ENCODE data around the gene ABCF2. TPM values are rescaled to one million over a fixed set of nuclear protein-coding genes. Genes with fewer than 3 reads are reported as not detected.

The ABCF2 gene
- total RNA-seq, 2 experiments from 2014 or later = 41.1 to 41.2 TPM

DNA sequence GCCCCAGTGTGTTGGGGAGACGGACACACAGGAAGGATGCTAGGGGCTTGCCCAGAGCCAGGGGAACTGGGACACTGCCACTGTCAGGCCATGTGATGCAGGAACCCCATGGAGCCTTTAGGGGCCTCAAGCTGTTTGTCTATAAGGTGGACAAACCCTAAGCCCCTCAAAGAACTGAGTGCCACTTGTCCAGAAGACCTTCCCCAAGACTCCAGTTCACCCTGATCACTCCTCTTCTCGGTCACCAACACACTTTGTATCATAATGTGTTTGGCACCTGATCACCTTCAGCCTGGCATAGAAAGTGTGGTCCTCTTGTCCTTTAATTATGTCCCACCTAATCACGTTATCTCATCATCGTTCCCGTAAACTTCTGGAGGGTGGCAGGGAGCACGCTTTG is 17.4 kb downstream of the ABCF2 start:
- CTCF ChIA-PET = no interaction called here
- Mint-ChIP-seq H3K27me3 (no peaks in the 10 kb centered on the region), H3K36me3 (peaks cover 14% of the 10 kb centered on the region), H3K4me3 (no peak overlapping the region), H3K27ac (no peak overlapping the region), H3K4me1 (ENCODE audit: low read depth) (peaks cover 26% of the 10 kb centered on the region), H3K9me3 (no peaks in the 10 kb centered on the region)
- no peak for DNase-seq
- POLR2A ChIA-PET = no interaction called here
- intact Hi-C loops (cut with micrococcal nuclease) = no loop called here

GRCh38 chr7:151208253-151208862 is 18.6 kb downstream of the ABCF2 start:
- intact Hi-C loops (cut with micrococcal nuclease) = no loop called here
- H3K27me3 Mint-ChIP-seq = no peaks in the 10 kb centered on the region
- CTCF ChIA-PET = interaction anchor here (0.8 to 1.0 kb wide), 2 partner anchors 36 to 142 kb away, joined by 3 to 4 read pairs; no protein-coding TSS in a partner anchor
- peaks cover 26% of the 10 kb centered on the region for H3K4me1 Mint-ChIP-seq (ENCODE audit: low read depth)
- no peak overlapping the region for H3K27ac Mint-ChIP-seq
- peaks cover 6% of the 10 kb centered on the region for H3K36me3 Mint-ChIP-seq
- POLR2A ChIA-PET = no interaction called here
- DNase-seq = no peak
- H3K9me3 Mint-ChIP-seq = no peaks in the 10 kb centered on the region
- no peak overlapping the region for H3K4me3 Mint-ChIP-seq

GRCh38 chr7:151207804-151208203 is 19.2 kb downstream of the ABCF2 start:
- Mint-ChIP-seq H3K4me3 (no peak overlapping the region), H3K27me3 (no peaks in the 10 kb centered on the region), H3K9me3 (no peaks in the 10 kb centered on the region), H3K36me3 (no peaks in the 10 kb centered on the region), H3K4me1 (ENCODE audit: low read depth) (peaks cover 26% of the 10 kb centered on the region), H3K27ac (no peak overlapping the region)
- CTCF ChIA-PET = interaction anchor here (0.8 to 1.7 kb wide), 4 partner anchors 36 to 143 kb away, joined by 3 to 5 read pairs (median 4); no protein-coding TSS in a partner anchor
- intact Hi-C loops (cut with micrococcal nuclease) = loop anchor here (2.0 kb wide), 1 partner anchor 37 kb away; no protein-coding TSS in a partner anchor
- POLR2A ChIA-PET = no interaction called here
- DNase-seq = no peak

DNA sequence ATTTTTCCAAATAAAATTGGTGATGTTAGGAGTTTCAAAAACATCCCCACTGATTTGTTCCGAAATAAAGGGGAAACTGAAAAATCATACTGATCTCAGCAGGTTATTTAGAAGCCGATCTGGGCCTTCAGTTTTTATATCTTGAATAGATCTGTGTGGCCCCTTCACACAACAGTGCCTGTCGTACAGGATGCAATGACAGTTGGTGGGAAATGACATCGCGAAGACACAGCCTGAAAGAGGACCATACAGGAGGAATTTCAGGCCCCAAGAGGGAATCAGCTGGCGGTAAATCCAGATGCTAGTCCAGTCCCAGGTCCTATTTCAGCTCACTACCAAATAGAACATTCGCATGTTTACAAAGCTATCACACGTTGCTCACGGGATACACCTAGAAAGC is 19.7 kb downstream of the ABCF2 start:
- ChIA-PET POLR2A (no interaction called here), CTCF (interaction anchor here (0.8 to 1.7 kb wide), 5 partner anchors 35 to 143 kb away, joined by 3 to 5 read pairs (median 4); no protein-coding TSS in a partner anchor)
- intact Hi-C loops (cut with micrococcal nuclease) = loop anchor here (2.0 kb wide), 1 partner anchor 37 kb away; no protein-coding TSS in a partner anchor
- no peaks in the 10 kb centered on the region for H3K9me3 Mint-ChIP-seq
- no peak overlapping the region for H3K4me3 Mint-ChIP-seq
- no peaks in the 10 kb centered on the region for H3K27me3 Mint-ChIP-seq
- no peak for DNase-seq
- no peaks in the 10 kb centered on the region for H3K36me3 Mint-ChIP-seq
- H3K27ac Mint-ChIP-seq = no peak overlapping the region
- H3K4me1 Mint-ChIP-seq (ENCODE audit: low read depth) = peaks cover 26% of the 10 kb centered on the region

DNA sequence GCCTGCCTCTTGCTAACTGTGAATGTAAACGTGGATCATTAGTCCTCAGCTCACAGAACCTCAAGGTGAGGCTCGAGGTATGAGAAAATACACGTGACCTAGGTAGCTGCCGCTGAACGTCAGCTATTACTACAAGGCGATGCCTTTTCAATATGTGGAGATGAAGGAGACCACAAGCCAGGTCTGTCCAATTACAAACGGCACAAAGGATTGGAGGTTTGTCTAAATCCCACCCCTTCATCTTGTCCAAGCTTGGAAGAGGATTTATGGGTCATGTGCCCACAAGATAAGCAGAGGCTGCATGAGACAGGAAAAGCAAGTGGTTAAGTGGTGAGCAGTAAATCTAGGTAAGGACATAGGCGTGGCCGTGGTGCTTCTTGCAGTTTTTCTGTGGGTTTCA is 20.1 kb downstream of the ABCF2 start:
- POLR2A ChIA-PET = no interaction called here
- peaks cover 26% of the 10 kb centered on the region for H3K4me1 Mint-ChIP-seq (ENCODE audit: low read depth)
- H3K9me3 Mint-ChIP-seq = no peaks in the 10 kb centered on the region
- intact Hi-C loops (cut with micrococcal nuclease) = loop anchor here (2.0 kb wide), 1 partner anchor 38 kb away; no protein-coding TSS in a partner anchor
- H3K4me3 Mint-ChIP-seq = no peak overlapping the region
- H3K27me3 Mint-ChIP-seq = no peaks in the 10 kb centered on the region
- CTCF ChIA-PET = interaction anchor here (1.0 to 1.7 kb wide), 4 partner anchors 35 to 105 kb away, joined by 3 to 5 read pairs (median 4); no protein-coding TSS in a partner anchor
- H3K36me3 Mint-ChIP-seq = no peaks in the 10 kb centered on the region
- H3K27ac Mint-ChIP-seq = no peak overlapping the region
- no peak for DNase-seq

DNA sequence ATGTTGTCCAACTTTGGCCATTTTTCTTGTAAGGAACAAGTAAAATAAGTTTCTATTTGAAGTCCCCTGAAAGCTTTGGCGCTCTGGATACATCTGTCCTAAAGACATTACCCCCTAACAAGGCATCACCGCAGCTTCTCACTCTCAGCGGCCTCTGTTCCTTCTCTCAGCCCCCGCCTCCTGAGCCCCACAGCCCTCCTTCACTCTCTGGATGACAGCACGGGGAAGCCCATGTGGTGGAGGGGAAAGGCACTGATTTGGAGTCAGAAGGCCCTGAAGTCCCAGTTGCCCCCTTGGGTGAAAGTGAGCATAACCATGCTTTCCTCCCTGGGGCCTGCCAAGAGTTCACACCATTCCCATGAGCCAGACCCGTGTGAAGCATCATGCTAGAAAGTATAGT is 21.3 kb downstream of the ABCF2 start:
- DNase-seq = no peak
- peaks cover 26% of the 10 kb centered on the region for H3K4me1 Mint-ChIP-seq (ENCODE audit: low read depth)
- CTCF ChIA-PET = interaction anchor here (0.7 kb wide), 1 partner anchor 34 kb away, joined by 3 read pairs; no protein-coding TSS in a partner anchor
- no peaks in the 10 kb centered on the region for H3K36me3 Mint-ChIP-seq
- no peak overlapping the region for H3K27ac Mint-ChIP-seq
- no peaks in the 10 kb centered on the region for H3K27me3 Mint-ChIP-seq
- POLR2A ChIA-PET = no interaction called here
- no peaks in the 10 kb centered on the region for H3K9me3 Mint-ChIP-seq
- H3K4me3 Mint-ChIP-seq = no peak overlapping the region
- intact Hi-C loops (cut with micrococcal nuclease) = loop anchor here (2.0 kb wide), 1 partner anchor 39 kb away; no protein-coding TSS in a partner anchor

DNA sequence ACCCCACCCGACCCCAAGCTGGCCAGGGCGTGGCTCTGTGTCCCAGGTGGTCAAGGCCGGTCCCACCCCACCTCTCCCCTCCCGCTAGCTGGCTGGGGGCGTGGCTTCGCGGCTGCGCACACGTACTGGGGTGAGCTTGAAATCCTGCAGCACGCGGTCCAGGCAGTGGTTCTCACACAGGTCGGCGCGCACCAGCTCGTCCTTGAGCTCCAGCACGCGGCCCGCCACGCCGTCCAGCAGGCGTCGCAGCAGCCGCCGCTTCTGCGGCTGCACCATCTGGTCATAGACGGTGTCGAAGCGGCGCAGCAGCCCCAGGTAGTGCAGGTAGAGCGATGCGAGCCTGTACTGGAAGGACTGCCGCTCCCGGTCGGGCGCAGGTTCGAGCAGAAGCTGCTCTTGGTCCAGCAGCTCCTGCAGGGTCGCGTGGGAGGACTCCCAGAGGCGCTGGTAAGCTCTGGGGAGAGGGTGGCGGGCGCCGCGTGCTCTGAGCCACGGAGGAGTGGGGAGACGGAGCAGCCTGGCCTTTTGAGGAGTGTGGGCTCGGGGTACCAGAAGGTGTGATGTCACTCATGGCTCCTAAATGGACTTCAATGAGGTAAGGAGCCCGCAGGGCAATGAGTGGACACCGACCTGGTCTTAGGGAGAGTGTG is 22.5 kb downstream of the ABCF2 start:
- intact Hi-C loops (cut with micrococcal nuclease) = no loop called here
- Mint-ChIP-seq H3K27me3 (no peaks in the 10 kb centered on the region), H3K27ac (no peak overlapping the region), H3K36me3 (no peaks in the 10 kb centered on the region), H3K4me3 (no peak overlapping the region), H3K9me3 (no peaks in the 10 kb centered on the region), H3K4me1 (ENCODE audit: low read depth) (peaks cover 26% of the 10 kb centered on the region)
- no peak for DNase-seq
- POLR2A ChIA-PET = no interaction called here
- CTCF ChIA-PET = interaction anchor here (0.7 kb wide), 1 partner anchor 32 kb away, joined by 3 read pairs; no protein-coding TSS in a partner anchor

GRCh38 chr7:151202836-151203235 is 24.2 kb downstream of the ABCF2 start:
- Mint-ChIP-seq H3K4me3 (no peak overlapping the region), H3K36me3 (no peaks in the 10 kb centered on the region), H3K27me3 (no peaks in the 10 kb centered on the region), H3K4me1 (ENCODE audit: low read depth) (peaks cover 20% of the 10 kb centered on the region), H3K9me3 (no peaks in the 10 kb centered on the region), H3K27ac (no peak overlapping the region)
- ChIA-PET CTCF (interaction anchor here (0.6 kb wide), 1 partner anchor 40 kb away, joined by 3 read pairs; no protein-coding TSS in a partner anchor), POLR2A (no interaction called here)
- intact Hi-C loops (cut with micrococcal nuclease) = no loop called here
- no peak for DNase-seq

GRCh38 chr7:151201751-151202150 is 25.3 kb downstream of the ABCF2 start:
- no peak for DNase-seq
- Mint-ChIP-seq H3K9me3 (no peaks in the 10 kb centered on the region), H3K27me3 (no peaks in the 10 kb centered on the region), H3K4me3 (no peak overlapping the region), H3K36me3 (no peaks in the 10 kb centered on the region), H3K4me1 (ENCODE audit: low read depth) (peaks cover 9% of the 10 kb centered on the region), H3K27ac (no peak overlapping the region)
- POLR2A ChIA-PET = no interaction called here
- CTCF ChIA-PET = no interaction called here
- intact Hi-C loops (cut with micrococcal nuclease) = no loop called here

- Mint-ChIP-seq H3K36me3 (no peaks in the 10 kb centered on the region), H3K4me1 (ENCODE audit: low read depth) (peaks cover 6% of the 10 kb centered on the region), H3K4me3 (no peak overlapping the region), H3K27me3 (no peaks in the 10 kb centered on the region), H3K9me3 (no peaks in the 10 kb centered on the region), H3K27ac (no peak overlapping the region)
- ChIA-PET CTCF (interaction anchor here (1.1 kb wide), 1 partner anchor 42 kb away, joined by 3 read pairs; no protein-coding TSS in a partner anchor), POLR2A (no interaction called here)
- no peak for DNase-seq
- intact Hi-C loops (cut with micrococcal nuclease) = no loop called here
Observed at GRCh38 chr7:151201344-151201743, 25.7 kb downstream of the ABCF2 start.

- POLR2A ChIA-PET = no interaction called here
- Mint-ChIP-seq H3K4me3 (no peak overlapping the region), H3K27me3 (peaks cover 2% of the 10 kb centered on the region), H3K36me3 (no peaks in the 10 kb centered on the region), H3K9me3 (no peaks in the 10 kb centered on the region), H3K4me1 (ENCODE audit: low read depth) (no peaks in the 10 kb centered on the region), H3K27ac (no peak overlapping the region)
- CTCF ChIA-PET = no interaction called here
- intact Hi-C loops (cut with micrococcal nuclease) = no loop called here
- no peak for DNase-seq
Observed at GRCh38 chr7:151198945-151199848, 27.8 kb downstream of the ABCF2 start.

GRCh38 chr7:151197932-151198331 is 29.1 kb downstream of the ABCF2 start:
- Mint-ChIP-seq H3K9me3 (no peaks in the 10 kb centered on the region), H3K4me1 (ENCODE audit: low read depth) (no peaks in the 10 kb centered on the region)
- POLR2A ChIA-PET = no interaction called here

More at GRCh38 chr7:151197932-151198331, 29.1 kb downstream of the ABCF2 start:
- Mint-ChIP-seq H3K27ac (no peak overlapping the region), H3K36me3 (no peaks in the 10 kb centered on the region), H3K4me3 (no peak overlapping the region), H3K27me3 (peaks cover 2% of the 10 kb centered on the region)
- CTCF ChIA-PET = no interaction called here
- intact Hi-C loops (cut with micrococcal nuclease) = no loop called here
- DNase-seq = no peak
